DOHH2 (cell line): Measurements from ENCODE around the gene SYT1.

Experiments
- H3F3A ChIP-seq: fragments of 200-600 bp; sonication (generic), shearing (Covaris generic); 2 replicates; pipeline ENCODE4 v1.6.0; 2016; ENCODE audit warnings: antibody characterized with exemption, mild to moderate bottlenecking; ENCODE audit not compliant: control insufficient read depth, insufficient read depth
- H3K27ac ChIP-seq: fragments of 200-600 bp; sonication (generic); 2 replicates; pipeline ENCODE4 v1.5.1; 2014; ENCODE audit warnings: low read depth, mild to moderate bottlenecking, low read length, moderate library complexity
- H3K27me3 ChIP-seq: fragments of 200-600 bp; sonication (generic); 2 replicates; pipeline ENCODE4 v1.6.1; 2014; ENCODE audit warnings: mild to moderate bottlenecking, low read length, mixed read lengths; ENCODE audit not compliant: control insufficient read depth
- H3K36me3 ChIP-seq: fragments of 200-600 bp; sonication (generic); 2 replicates; pipeline ENCODE4 v1.6.1; 2014; ENCODE audit warnings: mild to moderate bottlenecking, low read length, moderate library complexity, mixed read lengths; ENCODE audit not compliant: control insufficient read depth
- H3K4me1 ChIP-seq: fragments of 200-600 bp; sonication (generic); 2 replicates; pipeline ENCODE4 v1.6.1; 2014; ENCODE audit warnings: mild to moderate bottlenecking, low read length, mixed read lengths; ENCODE audit not compliant: control insufficient read depth
- H3K4me2 ChIP-seq: fragments of 200-600 bp; sonication (generic); 2 replicates; pipeline ENCODE4 v1.6.0; 2014; ENCODE audit warnings: mild to moderate bottlenecking, low read length, moderate library complexity
- H3K4me3 ChIP-seq: fragments of 200-600 bp; sonication (generic); 2 replicates; pipeline ENCODE4 v1.5.1; 2014; ENCODE audit warnings: mild to moderate bottlenecking, low read length, mixed read lengths
- H3K79me2 ChIP-seq: fragments of 200-600 bp; sonication (generic); 2 replicates; pipeline ENCODE4 v1.6.1; 2014; ENCODE audit warnings: mild to moderate bottlenecking, low read length, mixed read lengths; ENCODE audit not compliant: control insufficient read depth
- H3K9me2 ChIP-seq: fragments of 200-600 bp; sonication (generic); replicated peaks from 2 replicates; pipeline ENCODE4 v1.6.1; 2014; ENCODE audit warnings: mild to moderate bottlenecking, low read length, mixed read lengths; ENCODE audit not compliant: control insufficient read depth
- H3K9me3 ChIP-seq: fragments of 200-600 bp; sonication (generic); 2 replicates; pipeline ENCODE4 v1.6.1; 2014; ENCODE audit warnings: antibody characterized with exemption, low read length, mixed read lengths; ENCODE audit not compliant: control insufficient read depth, insufficient read depth
- H4K20me1 ChIP-seq: fragments of 200-600 bp; sonication (generic); 2 replicates; pipeline ENCODE4 v1.6.0; 2014; ENCODE audit warnings: low read depth, mild to moderate bottlenecking, antibody characterized with exemption, low read length, moderate library complexity; ENCODE audit not compliant: control insufficient read depth, insufficient read depth
- EZH2phosphoT487 ChIP-seq: fragments of 200-600 bp; sonication (generic); IDR thresholded peaks from 2 replicates; pipeline ENCODE4 v1.6.1; 2017; ENCODE audit warnings: borderline replicate concordance, mild to moderate bottlenecking, antibody characterized with exemption, low read length, moderate library complexity, mixed read lengths
- TF ChIP-seq, protein P1 (sequence below): fragments of 200-600 bp; sonication (generic); IDR thresholded peaks from one replicate; pipeline ENCODE4 v1.5.1; 2014; ENCODE audit warnings: antibody characterized with exemption, mild to moderate bottlenecking, low read depth, low read length; ENCODE audit not compliant: poor library complexity, severe bottlenecking

SYT1 gene

DNA sequence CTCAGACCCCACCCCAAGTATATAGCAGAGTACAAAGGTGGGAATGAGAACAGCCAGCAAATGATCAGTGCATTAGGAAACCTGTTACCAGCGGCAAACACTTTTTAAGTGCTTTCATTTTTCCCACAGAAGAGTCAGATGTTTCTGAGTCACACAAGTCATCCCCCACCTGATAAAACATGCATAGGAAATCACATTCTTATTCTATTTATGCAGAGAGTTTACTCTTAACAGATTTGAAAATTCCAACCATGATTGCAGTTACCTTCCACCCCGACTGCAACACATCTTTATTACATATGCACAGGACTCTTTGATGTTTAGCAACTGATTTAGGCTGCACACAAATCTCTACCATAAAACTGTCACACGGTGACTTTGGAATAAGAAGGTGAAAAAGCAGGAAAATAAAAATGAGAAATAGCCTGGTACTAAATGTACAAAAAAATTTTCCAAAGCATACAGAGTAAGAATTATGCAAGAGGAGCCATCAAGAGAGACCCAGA is 589.8 kb downstream of the SYT1 start:
- no peaks in the 10 kb centered on the region for H4K20me1 ChIP-seq
- H3K4me3 ChIP-seq: no peak overlapping the region
- H3K9me2 ChIP-seq: no peaks in the 10 kb centered on the region
- no peaks in the 10 kb centered on the region for H3K79me2 ChIP-seq
- H3K27me3 ChIP-seq: no peaks in the 10 kb centered on the region
- H3K4me1 ChIP-seq: no peaks in the 10 kb centered on the region
- no peaks in the 10 kb centered on the region for H3F3A ChIP-seq
- TF ChIP-seq, protein P1, sequence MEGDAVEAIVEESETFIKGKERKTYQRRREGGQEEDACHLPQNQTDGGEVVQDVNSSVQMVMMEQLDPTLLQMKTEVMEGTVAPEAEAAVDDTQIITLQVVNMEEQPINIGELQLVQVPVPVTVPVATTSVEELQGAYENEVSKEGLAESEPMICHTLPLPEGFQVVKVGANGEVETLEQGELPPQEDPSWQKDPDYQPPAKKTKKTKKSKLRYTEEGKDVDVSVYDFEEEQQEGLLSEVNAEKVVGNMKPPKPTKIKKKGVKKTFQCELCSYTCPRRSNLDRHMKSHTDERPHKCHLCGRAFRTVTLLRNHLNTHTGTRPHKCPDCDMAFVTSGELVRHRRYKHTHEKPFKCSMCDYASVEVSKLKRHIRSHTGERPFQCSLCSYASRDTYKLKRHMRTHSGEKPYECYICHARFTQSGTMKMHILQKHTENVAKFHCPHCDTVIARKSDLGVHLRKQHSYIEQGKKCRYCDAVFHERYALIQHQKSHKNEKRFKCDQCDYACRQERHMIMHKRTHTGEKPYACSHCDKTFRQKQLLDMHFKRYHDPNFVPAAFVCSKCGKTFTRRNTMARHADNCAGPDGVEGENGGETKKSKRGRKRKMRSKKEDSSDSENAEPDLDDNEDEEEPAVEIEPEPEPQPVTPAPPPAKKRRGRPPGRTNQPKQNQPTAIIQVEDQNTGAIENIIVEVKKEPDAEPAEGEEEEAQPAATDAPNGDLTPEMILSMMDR: no peak
- no peak for TF ChIP-seq EZH2phosphoT487
- no peaks in the 10 kb centered on the region for H3K36me3 ChIP-seq
- no peaks in the 10 kb centered on the region for H3K9me3 ChIP-seq
- H3K4me2 ChIP-seq: no peak overlapping the region
- no peak overlapping the region for H3K27ac ChIP-seq

DNA sequence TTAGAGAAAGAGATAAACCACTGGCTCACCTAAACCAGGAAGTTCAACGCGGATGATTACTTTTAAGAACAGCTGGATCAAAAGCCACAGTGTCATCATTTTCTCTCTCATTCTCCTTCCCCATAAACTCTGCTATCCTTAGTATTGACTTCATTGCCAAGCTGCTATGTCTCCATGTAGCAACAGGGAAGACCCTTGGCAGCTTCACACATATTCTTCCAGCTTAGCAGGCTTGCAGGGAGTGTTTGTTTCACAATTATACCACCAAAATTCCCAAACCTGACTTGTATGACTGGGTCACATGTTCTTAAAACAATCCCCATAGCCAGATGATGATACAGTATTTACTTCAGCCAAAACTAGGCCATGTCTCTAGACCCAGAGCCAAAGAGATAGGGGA is 590.7 kb downstream of the SYT1 start:
- H3K27me3 ChIP-seq: no peaks in the 10 kb centered on the region
- H3K4me2 ChIP-seq: no peak overlapping the region
- no peak overlapping the region for H3K27ac ChIP-seq
- TF ChIP-seq, protein P1: no peak
- no peak for TF ChIP-seq EZH2phosphoT487
- H4K20me1 ChIP-seq: no peaks in the 10 kb centered on the region
- H3F3A ChIP-seq: no peaks in the 10 kb centered on the region
- H3K79me2 ChIP-seq: no peaks in the 10 kb centered on the region
- no peaks in the 10 kb centered on the region for H3K9me2 ChIP-seq
- H3K4me1 ChIP-seq: no peaks in the 10 kb centered on the region
- H3K4me3 ChIP-seq: no peak overlapping the region
- no peaks in the 10 kb centered on the region for H3K36me3 ChIP-seq
- no peaks in the 10 kb centered on the region for H3K9me3 ChIP-seq

- no peak overlapping the region for H3K4me3 ChIP-seq
- H3K79me2 ChIP-seq: no peaks in the 10 kb centered on the region
- no peaks in the 10 kb centered on the region for H3K27me3 ChIP-seq
- no peak overlapping the region for H3K4me2 ChIP-seq
- H4K20me1 ChIP-seq: no peaks in the 10 kb centered on the region
- H3K9me3 ChIP-seq: no peaks in the 10 kb centered on the region
- no peak for TF ChIP-seq EZH2phosphoT487
- TF ChIP-seq, protein P1: no peak
- H3K36me3 ChIP-seq: no peaks in the 10 kb centered on the region
- H3K4me1 ChIP-seq: no peaks in the 10 kb centered on the region
- H3K27ac ChIP-seq: no peak overlapping the region
- no peaks in the 10 kb centered on the region for H3F3A ChIP-seq
- no peaks in the 10 kb centered on the region for H3K9me2 ChIP-seq
Measured at GRCh38 chr12:79482323-79482722, 617.7 kb downstream of the SYT1 start.

DNA sequence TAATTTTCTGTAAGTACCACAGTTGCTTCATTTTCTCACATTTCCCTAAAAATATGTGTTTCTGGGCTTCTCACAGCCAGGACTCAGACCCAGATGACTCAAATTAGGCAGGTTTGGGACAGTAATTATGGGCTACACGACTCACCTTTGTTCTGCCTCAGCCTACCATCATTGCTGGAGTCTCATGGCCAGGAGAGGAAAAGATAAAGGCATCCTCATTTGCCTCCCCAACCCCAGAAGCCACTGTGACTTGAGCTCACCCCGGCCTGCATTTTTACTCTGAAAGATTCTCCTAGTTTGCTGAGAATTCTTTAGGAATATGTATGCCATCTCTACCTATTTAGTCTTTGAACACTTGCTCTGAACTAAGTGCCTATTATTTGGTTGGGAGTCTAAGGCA is 618.3 kb downstream of the SYT1 start:
- Histone ChIP-seq H3F3A (no peaks in the 10 kb centered on the region), H3K9me2 (no peaks in the 10 kb centered on the region), H3K9me3 (no peaks in the 10 kb centered on the region), H3K36me3 (no peaks in the 10 kb centered on the region), H3K79me2 (no peaks in the 10 kb centered on the region), H3K27ac (no peak overlapping the region), H3K4me3 (no peak overlapping the region), H4K20me1 (no peaks in the 10 kb centered on the region), H3K27me3 (no peaks in the 10 kb centered on the region), H3K4me1 (no peaks in the 10 kb centered on the region), H3K4me2 (no peak overlapping the region)
- TF ChIP-seq, protein P1: no peak
- no peak for TF ChIP-seq EZH2phosphoT487
